Measurements from ENCODE around the gene SMTNL2.
A peak's percentile ranks its signal among the peaks of the same experiment; 100 is the strongest.

The SMTNL2 gene

DNA sequence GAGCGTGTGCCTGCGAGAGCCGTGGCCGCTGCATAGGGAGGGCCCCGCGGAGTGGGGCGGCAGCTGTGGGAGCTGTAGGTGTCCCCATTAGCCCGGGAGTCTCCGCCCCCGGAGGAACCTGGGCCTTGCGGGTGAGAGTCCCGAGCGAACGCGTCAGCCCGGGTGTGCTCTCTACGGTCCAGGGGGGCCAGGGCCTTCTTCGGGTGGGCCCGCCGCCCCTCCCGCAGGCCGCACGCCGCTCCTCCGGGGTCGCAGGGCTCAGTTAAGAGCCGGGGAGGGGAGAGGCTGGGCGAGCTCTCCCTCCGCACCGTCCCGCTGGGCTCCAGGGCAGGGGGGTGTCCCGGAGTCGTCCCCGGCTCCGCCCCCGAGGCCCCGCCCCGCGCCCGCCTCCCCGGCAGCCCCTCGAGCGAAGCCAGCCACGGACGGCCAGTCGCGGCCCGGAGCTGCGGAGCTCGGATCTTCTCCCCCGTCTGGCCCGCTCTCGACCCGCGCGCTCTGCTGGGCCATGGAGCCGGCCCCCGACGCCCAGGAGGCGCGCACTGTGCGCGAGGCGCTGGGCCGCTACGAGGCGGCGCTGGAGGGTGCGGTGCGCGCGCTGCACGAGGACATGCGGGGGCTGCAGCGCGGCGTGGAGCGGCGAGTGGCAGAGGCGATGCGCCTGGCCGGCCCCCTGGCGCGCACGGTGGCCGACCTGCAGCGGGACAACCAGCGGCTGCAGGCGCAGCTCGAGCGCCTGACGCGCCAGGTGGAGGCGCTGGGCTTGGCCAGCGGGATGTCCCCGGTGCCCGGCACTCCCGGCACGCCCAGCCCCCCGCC is at the start of gene SMTNL2:
Gene SMTNL2 (plus strand): TSS at position 429 of the 816 bp plus-strand sequence. CDS start 77 bp downstream, at position 506.
- DNase-seq, result peak in 1 of 6 experiments; percentile 14

DNA sequence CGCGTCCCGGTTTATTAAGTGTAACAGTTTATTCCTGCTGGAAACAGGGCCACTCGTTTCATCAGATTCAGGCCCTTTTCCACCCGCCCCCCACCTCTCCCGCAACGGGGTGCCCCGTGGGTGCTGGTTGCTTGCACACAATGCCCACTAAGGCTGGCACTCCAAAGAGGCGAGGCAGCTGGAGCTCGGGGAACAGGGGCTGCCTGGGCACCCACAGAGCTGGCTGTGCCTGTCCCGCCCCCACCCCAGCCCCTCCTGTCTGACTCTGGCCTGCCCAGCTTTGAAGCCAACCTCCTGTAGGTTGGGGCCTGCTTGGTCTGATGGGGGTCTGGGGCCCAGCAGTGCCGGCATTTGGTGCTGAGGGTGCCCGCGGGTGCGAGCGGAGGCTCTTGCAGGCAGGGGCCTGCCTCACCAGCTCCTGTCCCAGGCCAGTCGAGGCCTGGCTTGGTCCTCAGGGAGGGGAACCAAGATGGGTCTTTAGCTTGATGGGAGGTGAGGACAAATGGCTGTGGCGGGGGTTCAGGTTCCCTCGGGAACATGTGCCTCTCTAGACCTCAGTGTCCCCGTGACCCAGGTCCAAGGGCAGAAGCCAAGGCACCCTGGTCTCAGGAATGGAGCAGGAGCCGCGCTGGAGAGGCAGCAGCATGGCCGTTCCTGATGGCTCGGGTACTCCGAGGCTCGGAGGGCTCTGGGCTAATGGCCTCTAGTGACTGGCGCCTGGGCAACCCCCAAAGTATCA is 49.2 kb upstream of the SMTNL2 start:
- no peak for DNase-seq

DNA sequence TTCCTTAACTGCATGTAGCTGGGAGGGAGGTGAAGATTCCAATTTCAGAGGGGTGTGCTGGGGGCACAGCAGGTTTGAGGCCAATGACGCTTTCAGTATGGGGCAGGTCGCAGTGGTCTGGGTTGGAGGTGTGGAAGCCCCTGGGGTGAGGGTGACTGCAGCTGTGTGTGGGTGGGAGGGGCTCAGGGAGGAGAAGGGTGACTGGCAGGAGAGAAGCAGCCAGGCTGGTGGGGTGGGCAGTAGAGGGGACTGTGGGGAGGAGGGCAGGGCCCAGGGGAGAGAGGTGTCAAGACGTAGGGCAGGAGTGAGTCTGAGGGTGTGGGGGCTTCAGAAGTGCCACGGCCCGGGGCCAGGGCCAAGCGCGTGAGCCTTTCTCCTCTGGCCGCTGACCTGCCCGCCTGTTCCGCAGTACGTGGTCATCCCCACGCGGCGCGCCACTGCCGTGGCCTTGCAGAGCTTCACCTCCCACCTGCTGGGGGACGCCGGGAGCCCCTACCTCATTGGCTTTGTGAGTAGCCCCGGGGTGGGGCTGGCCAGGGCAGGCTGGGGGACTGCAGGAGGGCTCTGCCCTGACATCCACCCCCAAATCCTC is 48.6 kb upstream of the SMTNL2 start:
- DNase-seq, result no peak

DNA sequence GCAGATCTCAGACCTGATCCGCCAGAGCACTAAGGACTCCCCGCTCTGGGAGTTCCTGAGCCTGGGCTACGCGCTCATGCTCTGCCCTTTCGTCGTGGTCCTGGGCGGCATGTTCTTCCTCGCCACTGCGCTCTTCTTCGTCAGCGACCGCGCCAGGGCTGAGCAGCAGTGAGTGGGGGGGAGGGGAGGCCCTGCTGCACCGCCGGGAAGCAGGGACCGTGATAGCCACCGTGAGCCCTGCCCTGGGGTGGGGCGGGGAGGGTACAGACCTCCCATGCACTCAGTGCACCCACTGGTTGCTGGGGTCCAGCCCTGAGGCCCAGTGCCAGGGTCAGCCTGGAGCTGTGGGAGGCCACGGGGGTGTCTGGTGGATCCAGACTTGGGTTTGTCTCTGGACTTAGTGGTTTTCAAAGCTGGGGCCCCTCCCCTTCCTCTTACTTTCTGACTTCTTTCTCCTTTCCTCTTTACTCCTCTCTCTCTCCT is 48.0 kb upstream of the SMTNL2 start:
- DNase-seq, result no peak

DNA sequence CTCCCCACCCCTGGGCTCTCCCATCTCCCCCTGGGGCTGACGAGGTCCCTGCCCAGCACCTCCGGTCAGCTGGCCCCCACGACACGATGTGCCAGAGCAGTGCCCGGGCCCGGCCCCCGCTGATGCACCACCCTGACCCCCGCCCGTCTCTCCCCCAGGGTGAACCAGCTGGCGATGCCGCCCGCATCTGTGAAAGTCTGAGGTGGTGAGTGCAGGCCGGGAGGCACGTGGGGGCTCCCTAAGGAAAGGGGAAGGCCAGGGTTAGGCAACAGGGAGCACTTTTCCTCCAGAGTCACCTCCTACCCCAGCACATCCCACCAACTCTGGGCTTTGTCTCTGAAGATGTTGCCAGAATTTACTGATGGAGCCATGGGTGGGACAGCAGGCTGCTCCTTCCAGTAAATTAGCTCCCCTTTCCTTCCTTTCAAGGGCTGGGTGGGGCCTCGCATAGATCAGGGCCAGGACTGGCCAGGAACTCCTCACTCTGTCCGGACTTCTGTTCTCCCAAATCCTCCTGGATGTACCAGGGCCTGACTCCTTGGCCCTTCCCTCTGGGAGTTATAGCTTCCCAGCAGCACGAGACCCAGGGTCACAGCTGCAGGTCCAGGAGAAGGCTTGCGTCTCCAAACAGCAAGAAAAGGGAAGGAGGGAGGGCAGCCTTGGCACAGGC is 47.5 kb upstream of the SMTNL2 start:
- no peak for DNase-seq

DNA sequence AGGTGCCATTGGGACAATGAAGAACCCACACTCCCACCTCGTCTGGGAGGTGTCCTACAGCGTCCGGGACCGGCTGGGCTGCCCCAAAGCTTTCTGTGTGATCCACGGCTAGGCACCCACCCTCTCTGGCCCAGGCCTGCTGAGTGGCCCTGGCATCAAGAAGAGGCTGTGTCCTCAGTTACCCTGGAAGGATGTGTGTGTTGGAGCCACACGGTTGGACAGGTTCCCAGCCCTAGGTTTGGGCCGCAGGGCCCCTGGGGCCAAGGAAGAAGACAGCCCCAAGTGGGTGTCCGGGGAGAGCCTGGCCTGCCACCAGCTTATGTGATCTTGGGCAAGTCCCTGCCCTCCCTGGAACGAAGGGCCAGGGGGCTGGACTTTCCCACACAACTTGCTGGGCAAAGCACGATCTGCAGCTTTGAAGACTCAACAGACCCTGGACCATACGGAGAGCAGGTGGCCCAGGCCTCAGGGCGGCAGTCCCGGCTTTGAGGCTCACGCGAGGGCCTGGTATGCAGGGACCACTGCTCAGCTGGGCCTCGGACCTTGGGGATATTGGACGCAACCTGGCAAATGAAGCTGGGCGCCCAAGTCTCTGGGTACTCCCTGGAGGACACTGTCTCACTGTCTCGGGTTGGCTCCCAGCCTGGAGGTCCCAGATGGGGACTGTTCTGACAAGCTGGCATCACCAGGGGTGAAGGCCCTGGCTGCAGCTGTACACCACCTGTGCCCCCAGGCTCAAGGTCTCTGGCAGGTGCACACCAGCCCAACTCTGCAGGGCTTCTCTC is 46.7 kb upstream of the SMTNL2 start:
- DNase-seq, result no peak

DNA sequence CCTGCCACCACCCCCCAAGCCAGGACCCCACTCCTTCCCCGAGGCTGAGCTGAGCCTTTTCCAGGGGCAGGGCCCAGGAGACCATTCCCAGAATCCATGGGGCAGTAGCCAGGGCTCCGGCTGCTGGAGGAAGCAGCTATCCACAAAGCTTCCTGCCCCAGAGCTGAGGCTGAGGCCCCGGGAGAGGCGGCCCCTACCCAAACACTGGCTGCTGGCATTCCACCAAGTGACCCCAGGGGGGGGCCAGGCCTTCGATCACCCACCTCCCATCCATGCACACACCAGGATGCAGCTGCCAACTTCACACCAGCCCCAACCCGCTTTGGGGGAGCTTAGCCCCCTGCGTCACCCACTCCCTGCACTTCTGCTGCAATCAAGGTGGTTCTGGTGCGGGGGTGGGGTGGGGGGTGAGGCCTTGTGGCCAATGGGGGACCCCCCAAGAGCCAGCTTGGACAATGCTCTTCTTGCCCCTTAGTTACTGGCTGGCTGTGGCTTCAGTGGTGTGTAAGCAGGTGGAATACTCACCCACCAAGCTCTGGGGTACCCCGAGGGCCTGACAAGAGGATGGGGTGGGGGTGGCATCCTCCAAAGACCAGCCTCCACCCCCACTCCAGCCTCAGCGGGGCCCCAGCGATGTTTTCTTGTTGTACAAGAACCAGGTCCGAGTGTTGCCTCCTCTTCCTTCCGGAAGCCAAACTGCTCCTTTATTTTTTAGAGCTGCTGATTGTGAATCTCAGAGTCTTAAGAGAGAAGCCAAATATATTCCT is 45.9 kb upstream of the SMTNL2 start:
- no peak for DNase-seq

DNA sequence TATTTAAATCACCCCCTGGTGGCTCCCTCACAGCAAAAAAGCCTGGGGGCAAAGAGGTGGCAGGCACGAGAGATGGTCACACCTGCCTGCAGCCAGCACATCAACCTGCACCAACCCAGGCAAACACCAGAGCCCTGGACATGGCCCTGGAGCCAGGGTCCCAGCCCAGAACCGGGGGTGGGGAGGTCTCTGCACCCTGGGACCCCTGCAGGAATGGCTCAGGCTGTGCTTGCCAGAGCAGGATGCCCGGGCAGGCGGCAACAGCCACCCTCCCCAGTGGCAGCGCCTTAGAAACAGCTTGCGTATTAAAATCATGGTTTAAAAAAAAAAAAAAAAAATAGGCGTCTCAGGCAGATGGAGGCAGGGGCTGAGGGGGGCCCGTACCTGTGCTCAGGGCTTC is 45.3 kb upstream of the SMTNL2 start:
- DNase-seq, result no peak

DNA sequence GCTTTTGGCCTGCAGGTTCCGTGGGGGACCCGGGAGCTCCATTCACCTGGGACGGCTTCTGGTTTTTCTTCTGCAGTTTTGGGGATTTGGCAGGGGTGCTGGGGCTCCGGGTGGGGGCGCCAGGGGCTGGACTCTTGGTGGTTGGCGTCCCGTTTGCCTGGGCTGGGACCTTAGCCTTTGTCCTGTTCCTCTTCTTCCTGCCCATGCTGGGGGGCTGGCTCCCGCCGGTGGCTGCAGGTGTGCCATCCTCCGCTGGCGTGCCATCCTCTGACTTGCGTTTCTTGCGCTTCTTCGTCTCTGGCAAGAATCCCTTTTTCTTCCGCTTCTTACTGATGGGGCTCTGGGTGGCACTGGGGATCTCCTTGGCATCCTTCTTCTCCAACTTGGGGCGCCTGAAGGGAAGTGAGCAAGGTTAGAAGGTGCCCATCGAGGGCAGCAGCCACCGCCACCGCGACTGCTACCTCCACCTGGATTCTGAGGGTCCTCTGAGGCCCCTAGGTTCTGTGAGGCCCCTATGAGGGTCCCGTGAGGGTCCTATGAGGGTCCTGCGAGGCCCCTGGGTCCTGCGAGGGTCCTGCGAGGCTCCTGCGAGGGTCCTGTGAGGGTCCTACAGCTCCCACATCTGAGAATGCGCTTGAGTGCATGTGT is 44.6 kb upstream of the SMTNL2 start:
- DNase-seq, result no peak

DNA sequence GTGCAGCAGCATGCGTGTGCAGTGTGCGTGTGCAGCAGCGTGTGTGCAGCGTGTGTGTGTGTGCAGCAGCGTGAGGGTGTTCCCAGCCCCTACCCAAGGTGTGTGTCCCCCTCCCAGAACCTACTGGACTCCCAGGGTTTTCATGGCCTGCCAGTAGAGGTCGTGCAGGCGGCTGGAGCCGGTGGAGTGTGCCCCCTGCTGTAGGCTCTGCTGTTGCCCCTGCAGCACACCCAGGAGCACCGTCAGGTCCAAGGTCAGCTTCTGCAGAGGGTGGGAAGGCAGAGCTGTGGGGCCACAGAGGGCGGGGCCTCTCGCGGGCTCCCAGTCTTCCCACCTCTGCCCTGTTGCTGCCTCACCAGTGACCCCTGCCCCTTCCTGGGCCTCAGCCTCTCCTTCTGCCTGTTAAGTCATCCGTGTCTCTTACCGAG is 44.1 kb upstream of the SMTNL2 start:
- DNase-seq, result no peak

DNA sequence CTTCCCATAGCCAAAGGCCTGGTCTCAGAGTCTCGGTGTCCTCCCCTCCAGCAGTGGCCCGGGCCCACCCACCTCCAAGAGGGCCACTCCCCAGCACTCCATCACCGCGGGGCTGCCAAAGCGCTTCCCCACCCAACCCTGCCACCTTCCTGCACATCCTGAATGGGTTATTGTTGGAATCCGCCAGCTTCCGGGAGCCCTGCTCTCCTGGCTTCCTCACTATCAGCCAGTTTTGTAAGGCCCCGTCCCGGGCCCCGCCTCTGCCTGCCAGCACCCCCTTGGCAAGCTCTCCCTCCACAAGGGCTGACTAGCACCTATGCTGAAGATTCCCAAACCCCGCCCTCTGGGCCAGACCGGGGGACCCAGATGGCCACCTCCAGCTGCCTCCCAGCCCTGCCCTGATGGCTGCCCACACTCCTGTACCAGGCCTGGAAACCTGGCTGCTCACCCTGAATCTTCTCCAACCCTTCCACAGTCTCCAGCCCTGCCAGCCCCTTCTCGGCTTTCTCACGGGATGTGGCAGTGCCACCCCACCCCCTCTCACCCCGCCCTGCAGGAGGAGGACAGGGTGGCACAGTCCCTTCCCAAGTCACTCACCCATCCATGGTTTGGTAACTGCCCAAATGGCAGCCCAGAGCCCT is 43.5 kb upstream of the SMTNL2 start:
- DNase-seq, result no peak

DNA sequence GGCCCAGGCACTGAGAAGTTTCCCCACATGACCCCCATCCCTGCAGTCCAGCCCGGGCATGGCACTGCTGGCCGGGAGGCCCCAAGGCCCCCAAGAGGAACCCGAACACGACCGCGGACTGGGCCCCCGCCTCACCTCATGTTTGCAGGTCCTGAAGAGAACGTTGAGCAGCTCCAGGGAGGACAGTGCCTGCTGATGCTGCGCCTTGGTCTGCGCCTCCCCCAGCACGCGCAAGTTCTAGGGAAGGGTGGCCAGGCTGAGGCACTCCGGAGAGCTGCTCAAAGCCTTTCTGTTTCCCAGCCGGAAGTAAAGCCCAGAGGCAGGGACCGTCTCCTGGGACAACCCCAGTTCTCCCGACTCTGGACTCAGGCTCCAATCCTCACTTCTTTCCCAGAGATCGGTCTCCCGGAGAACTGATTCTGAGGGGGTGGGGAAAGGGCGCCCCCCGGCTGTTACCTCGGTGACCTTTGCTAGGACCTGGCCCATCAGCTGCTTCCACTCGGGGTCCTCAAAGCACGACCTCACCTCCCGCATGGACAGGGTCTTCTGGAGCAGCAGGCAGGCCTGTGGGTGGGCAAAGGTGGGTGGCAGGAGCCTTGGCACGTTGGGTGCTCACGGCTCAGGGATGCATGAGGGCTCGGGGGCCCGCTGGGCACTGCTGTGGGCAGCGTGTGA is 42.9 kb upstream of the SMTNL2 start:
- DNase-seq, result no peak

DNA sequence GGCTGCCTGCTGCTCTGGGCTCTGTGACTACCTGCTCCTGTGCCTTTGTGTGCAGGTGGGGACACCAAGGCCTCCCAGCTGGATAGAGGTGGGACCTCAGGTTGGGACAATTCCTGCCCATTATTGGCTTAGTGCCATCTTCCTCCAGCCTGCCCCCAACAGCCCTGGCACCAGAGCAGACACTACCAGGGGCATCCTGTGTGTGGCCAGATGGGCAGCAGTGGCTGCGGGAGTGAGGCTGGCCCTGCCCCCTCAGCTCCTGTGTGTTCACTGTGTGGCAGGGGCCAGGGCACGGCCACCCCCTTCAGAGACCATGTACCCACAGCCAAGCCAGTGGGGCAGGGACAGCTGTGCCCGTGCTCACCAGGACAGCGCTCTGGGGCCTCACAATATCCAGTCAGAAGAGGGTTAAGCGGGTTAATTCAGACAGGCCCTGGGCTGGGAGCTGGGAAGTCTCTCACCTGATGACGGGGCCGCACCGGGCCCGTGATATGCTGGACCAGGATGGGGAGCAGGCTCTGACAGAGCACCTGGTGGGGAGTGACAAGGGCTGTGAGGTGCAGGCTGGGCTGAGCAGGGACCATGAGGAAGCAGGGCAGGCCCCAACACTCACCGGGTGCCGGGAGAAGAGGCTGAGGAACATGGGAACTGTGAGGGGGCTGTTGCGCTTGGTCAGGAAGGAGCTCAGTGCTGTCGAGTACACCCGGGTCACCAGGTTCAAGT is 42.2 kb upstream of the SMTNL2 start:
- no peak for DNase-seq

DNA sequence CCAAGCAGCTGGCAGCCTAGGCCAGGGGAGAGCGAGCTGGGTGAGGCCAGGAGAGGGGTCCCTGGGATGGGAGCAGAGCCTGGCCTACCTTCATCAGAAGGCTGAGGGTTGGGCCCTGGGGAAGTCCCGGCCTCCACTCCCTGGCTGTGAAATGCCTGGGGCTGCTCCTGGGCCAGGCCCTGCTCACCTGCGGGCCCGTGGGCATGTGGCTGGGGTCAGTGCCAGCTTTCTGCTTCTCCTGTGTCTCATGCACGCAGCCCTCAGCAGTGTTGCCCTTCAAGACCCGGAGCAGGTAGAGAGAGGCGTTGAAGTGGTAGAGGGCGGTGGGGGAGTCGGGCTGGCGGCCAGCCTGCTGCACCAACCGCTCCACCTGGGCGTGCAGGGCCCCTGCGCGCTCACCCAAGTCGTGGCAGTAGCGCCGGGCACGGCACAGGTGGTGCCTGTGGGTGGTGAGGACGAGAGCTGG is 41.6 kb upstream of the SMTNL2 start:
- DNase-seq, result no peak

DNA sequence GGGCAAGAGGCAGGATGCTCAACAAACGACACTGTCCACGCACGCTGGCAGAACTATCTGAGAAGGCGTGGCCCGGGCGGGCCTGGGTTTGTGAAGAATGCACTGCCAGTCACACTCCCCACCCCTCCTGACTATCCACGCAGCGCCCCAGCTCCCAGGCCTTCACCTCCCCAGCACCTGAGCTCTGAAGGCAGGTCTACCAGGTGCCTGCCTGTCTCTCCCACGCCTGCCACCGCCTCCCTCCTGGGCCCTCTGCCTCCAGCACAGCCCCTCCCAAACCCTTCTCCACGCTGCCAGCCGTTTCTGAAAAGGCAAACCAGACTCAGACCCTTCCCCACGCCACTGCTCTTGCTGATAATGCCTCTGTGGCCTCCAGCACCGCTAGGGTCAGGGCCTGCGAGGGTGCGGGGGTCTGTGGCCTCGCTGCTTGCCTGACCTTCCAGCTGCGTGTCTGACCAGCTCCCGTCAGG is 40.7 kb upstream of the SMTNL2 start:
- DNase-seq, result no peak

DNA sequence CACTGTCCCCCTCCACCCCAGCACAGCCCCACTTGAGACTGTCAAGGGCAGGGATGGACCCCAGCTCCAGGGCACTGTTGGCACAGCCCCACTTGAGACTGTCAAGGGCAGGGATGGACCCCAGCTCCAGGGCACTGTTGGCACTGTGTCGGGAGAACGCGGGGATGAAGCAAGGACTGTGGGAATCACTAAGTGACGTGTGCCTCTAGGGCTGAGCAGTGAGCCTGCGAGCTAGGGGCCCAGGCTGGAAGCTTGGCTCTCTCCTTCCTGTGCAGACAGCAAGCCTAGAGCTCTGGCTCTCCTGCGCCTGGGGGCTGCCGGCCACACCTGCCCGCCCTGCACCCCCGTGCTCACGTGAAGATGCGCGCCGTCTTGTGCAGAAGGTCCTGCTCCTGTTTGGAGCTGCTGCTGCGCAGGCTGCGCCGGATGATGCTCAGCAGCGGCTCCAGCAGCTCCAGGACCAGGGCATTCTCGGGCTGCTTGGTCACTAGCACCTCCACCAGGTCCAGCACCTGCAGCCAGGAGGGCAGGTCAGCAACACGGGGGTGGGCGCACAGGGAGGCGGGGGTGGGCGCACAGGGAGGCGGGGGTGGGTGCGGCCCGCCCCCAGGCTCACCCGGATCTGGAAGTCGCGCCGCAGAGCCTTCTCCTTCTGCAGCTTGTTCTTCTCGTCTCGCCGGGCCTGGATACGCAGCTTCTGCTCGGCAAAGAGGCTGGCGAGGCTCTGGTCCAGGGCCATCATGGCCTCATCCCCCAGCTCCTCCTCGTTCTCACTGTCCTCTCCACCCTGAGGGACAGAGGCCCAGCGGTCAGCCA is 40.0 kb upstream of the SMTNL2 start:
- no peak for DNase-seq

DNA sequence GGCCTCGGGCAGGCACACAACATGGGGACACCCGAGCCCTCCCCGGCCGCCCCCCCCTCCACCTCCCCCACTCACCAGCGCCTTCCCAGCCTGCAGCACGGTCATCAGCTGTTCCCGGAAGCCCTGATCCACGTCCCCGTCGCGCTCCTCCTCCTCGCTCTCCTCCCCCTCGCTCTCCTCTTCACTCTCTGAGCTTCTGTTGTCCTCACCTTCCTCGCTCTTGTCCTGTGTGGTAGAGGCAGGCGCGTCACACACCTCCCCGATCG is 39.4 kb upstream of the SMTNL2 start:
- no peak for DNase-seq
